Choroid plexus epithelial cell (primary cell): ENCODE measurements around the gene GALNT7.

ENCODE experiments used
- DNase-seq: peaks from one replicate; pipeline ENCODE4 v3.0.0-alpha.2; 2010; ENCODE audit warnings: low read depth
- H3K4me3 ChIP-seq: 2 replicates; pipeline ENCODE4 v1.5.1; 2011; ENCODE audit warnings: low read depth, mild to moderate bottlenecking, control low read depth, low read length, moderate library complexity
- TF ChIP-seq, protein P1 (sequence below): conservative IDR thresholded peaks from 2 replicates; pipeline ENCODE4 v1.5.1; 2011; ENCODE audit warnings: low read depth, mild to moderate bottlenecking, control low read depth, inconsistent platforms, low read length, moderate library complexity

GALNT7 gene

GRCh38 chr4:173293663-173294062 lies 125.1 kb downstream of the GALNT7 start:
- TF ChIP-seq, protein P1, sequence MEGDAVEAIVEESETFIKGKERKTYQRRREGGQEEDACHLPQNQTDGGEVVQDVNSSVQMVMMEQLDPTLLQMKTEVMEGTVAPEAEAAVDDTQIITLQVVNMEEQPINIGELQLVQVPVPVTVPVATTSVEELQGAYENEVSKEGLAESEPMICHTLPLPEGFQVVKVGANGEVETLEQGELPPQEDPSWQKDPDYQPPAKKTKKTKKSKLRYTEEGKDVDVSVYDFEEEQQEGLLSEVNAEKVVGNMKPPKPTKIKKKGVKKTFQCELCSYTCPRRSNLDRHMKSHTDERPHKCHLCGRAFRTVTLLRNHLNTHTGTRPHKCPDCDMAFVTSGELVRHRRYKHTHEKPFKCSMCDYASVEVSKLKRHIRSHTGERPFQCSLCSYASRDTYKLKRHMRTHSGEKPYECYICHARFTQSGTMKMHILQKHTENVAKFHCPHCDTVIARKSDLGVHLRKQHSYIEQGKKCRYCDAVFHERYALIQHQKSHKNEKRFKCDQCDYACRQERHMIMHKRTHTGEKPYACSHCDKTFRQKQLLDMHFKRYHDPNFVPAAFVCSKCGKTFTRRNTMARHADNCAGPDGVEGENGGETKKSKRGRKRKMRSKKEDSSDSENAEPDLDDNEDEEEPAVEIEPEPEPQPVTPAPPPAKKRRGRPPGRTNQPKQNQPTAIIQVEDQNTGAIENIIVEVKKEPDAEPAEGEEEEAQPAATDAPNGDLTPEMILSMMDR = no peak
- no peak for DNase-seq
- H3K4me3 ChIP-seq = no peak overlapping the region

DNA sequence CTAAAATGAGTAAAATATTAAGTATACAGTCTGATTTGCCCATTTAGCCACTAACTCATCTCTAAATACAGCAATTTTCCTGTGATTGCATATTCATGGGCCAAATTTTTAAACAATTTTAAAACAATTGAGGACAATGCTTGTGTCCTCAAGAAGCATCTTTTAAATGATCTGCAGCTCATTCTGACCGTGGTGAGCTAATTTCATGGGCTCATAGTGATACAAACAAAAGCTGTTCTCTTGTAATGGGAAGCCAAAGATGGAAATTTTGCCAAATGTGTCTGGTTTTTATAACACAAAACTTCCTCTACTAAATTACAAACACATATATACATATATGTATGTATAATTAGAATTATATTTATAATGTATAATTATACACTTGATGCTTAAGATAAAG lies 125.8 kb downstream of the GALNT7 start:
- DNase-seq = no peak
- no peak overlapping the region for H3K4me3 ChIP-seq
- TF ChIP-seq, protein P1 = no peak

GRCh38 chr4:173301518-173302201 lies 133.0 kb downstream of the GALNT7 start:
- TF ChIP-seq, protein P1 = peak; percentile 69
- peak; percentile 66 for DNase-seq
- no peak overlapping the region for H3K4me3 ChIP-seq

DNA sequence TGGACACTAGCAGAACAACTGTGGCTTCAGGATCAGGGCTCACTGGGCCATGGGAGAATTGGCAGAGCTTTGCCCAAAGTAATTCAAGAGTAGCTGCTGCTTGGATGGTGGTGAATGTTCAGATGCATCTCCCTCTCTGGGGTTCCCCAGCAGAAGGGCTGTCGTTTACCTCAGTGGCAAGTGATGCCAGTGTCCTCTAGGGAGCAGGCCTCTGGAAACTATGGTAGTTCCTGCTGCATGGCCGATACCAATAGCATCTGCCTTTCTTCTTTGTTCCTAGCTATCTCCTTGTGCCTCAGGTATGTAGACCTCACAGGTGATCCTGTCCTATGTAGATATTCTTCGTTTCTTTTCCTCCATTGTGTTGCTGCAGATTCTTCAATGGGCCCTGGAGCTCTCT lies 139.2 kb downstream of the GALNT7 start:
- no peak overlapping the region for H3K4me3 ChIP-seq
- no peak for DNase-seq
- TF ChIP-seq, protein P1 = no peak

DNA sequence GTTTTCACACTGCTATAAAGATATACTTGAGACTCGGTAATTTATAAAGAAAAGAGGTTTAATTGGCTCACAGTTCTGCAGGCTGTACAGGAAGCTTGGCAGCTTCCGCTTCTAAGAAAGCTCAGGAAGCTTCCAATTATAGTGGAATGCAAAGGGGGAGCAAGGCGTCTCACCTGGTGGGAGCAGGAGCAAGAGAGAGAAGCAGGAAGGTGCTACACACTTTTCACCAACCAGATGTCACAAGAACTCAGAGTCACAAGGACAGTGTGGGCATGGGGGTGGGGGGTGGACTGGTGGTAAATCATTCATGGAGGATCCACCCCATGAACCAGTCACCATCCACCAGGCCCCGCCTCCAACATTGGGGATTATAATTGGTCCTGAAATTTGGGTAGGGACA lies 142.8 kb downstream of the GALNT7 start:
- H3K4me3 ChIP-seq = no peak overlapping the region
- TF ChIP-seq, protein P1 = no peak
- no peak for DNase-seq

- H3K4me3 ChIP-seq = no peak overlapping the region
- TF ChIP-seq, protein P1 = no peak
- DNase-seq = no peak
These were observed 146.1 kb downstream of the GALNT7 start for GRCh38 chr4:173314715-173315114.

- TF ChIP-seq, protein P1 = no peak
- H3K4me3 ChIP-seq = no peak overlapping the region
- no peak for DNase-seq
These were observed 147.4 kb downstream of the GALNT7 start for GRCh38 chr4:173316060-173316459.
